Measurements from ENCODE around the gene STPG4. TPM values are rescaled to one million over a fixed set of nuclear protein-coding genes. Genes with fewer than 3 reads are reported as not detected.

The STPG4 gene
- total RNA-seq, 1 donor from 2014 or later: not detected

DNA sequence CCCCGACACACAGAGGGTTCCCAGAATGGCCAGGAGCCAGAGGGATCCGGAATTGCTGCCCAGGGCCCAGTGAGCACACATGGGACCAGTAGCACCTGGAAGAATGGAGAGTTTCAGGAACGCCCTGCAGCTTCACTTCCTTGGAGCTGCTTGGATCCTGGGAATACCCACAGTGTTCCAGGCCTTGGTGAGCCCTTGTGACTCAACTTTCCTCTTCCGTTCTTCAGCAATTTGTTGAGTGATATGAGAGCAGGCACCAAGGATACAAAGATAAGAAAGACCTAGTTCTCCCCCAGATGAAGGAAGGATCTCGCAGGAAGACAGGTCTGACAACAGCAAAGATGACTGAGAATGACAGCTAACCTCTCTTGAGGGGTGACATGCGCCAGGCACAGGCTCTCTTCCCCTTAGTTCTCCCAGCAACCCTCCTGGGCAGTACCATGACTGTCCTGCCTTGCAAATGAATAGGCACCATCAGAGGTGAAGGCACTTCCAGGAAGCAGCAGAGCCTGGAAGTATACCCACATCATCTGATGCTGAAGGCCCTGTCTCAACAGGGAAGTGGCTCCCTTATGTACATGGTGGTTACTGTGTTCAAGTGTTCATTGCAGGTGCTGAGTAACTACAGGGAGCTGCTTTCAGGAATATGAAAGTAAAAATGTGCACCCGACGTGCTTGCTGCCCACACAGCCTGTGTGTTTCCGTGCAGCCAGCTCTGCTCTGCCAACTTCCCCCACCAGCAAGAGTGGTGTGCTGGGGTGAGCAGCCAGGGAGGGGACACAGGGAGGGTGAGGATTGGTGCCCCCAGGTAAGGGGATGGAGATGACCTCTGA lies 116.2 kb downstream of the STPG4 start:
- Histone ChIP-seq H3K9me3 (replicated peaks) (no peaks in the 10 kb centered on the region), H3K4me1 (peaks cover 97% of the 10 kb centered on the region), H3K27ac (replicated peaks) (peak overlapping the region; percentile 91), H3K27me3 (ENCODE audit: low read depth) (no peaks in the 10 kb centered on the region), H3K4me3 (no peak overlapping the region), H3K36me3 (no peaks in the 10 kb centered on the region)
- TF ChIP-seq, protein P1, sequence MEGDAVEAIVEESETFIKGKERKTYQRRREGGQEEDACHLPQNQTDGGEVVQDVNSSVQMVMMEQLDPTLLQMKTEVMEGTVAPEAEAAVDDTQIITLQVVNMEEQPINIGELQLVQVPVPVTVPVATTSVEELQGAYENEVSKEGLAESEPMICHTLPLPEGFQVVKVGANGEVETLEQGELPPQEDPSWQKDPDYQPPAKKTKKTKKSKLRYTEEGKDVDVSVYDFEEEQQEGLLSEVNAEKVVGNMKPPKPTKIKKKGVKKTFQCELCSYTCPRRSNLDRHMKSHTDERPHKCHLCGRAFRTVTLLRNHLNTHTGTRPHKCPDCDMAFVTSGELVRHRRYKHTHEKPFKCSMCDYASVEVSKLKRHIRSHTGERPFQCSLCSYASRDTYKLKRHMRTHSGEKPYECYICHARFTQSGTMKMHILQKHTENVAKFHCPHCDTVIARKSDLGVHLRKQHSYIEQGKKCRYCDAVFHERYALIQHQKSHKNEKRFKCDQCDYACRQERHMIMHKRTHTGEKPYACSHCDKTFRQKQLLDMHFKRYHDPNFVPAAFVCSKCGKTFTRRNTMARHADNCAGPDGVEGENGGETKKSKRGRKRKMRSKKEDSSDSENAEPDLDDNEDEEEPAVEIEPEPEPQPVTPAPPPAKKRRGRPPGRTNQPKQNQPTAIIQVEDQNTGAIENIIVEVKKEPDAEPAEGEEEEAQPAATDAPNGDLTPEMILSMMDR (IDR thresholded peaks at IDR 0.05; ENCODE audit: borderline replicate concordance): no peak
- no peak for DNase-seq
- intact Hi-C loops (cut with micrococcal nuclease): no loop called here

DNA sequence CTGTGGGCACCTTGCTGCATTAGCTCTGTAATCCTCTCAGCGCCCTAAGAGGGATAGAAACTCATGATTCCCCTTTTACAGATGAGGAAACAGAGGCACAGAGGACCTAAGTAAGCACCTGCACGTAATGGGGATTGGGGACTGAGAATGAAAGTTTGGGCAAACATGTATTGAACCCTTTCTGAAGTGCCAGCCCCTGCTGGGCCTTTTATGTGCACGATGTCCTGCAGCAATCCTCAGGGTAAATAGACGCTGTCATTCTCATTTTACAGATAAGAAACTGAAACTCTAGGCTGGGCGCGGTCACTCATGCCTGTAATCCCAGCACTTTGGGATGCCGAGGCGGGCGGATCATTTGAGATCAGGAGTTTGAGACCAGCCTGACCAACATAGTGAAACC lies 117.4 kb downstream of the STPG4 start:
- Histone ChIP-seq H3K27ac (replicated peaks) (no peak overlapping the region), H3K27me3 (ENCODE audit: low read depth) (no peaks in the 10 kb centered on the region), H3K4me3 (no peak overlapping the region), H3K9me3 (replicated peaks) (no peaks in the 10 kb centered on the region), H3K4me1 (peaks cover 97% of the 10 kb centered on the region), H3K36me3 (no peaks in the 10 kb centered on the region)
- intact Hi-C loops (cut with micrococcal nuclease): no loop called here
- TF ChIP-seq, protein P1 (IDR thresholded peaks at IDR 0.05; ENCODE audit: borderline replicate concordance): no peak
- DNase-seq: no peak

Other genes with a start within 250 kb of the STPG4 start
- gene MCFD2, start 239.5 kb downstream of the STPG4 start, total RNA-seq: 61.2 TPM
- 8.2 TPM for gene TTC7A, start 214.1 kb downstream of the STPG4 start, total RNA-seq
- 491 TPM for gene CALM2, start 21.2 kb upstream of the STPG4 start, total RNA-seq
- not detected for gene EPCAM, start 214.0 kb upstream of the STPG4 start, total RNA-seq
- gene MSH2, start 247.8 kb upstream of the STPG4 start, total RNA-seq: 14.8 TPM

Measured in left ventricle myocardium inferior (tissue), 1 donor.